CD4-positive, alpha-beta T cell treated with Interleukin-4 for 1 hour (primary cell): Measurements from ENCODE around the gene ATN1.
A peak's percentile ranks its signal among the peaks of the same experiment; 100 is the strongest.

Experiments
- DNase-seq, 2 donors: peaks; one replicate each; pipeline ENCODE4 v3.0.0-alpha.2; 2020 to 2022

ATN1 gene

DNA sequence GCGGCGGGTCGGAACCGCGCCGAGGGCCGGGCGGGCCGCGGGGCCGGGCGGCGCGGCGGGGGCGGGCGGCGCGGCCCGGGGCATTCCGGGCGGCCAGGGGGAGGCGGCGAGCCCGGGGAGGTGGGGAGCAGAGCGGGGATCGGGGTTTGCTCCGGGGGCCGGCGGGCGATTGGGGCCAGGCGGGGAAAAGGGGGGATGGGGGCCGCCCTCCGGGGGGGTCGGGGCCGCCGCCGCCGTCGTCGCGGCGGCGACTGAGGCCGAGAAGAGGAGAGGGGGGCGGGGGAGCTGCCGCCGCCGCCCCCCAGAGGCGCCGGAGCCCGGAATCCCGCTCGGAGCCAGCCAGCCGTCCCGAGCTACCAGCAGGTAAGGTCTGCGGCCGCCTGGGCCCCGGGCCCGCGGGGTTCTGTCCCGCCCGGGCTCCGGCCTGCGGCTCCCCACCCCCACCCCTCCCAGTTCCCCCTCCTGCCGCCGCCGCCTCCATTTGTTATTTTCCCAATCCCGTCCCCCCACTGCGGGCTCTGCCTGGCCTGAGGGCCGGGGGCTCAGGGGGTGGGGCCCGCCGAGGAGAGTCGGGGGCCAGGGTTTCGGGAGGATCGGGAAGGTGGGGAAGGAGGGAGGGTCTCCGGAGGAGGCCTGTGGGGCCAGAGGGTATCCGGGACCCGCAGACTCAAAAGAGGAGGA lies 403 bp downstream of the ATN1 start:
- no peak for DNase-seq

- DNase-seq: no peak
Measured at GRCh38 chr12:6928703-6929407, 1.1 kb downstream of the ATN1 start.

GRCh38 chr12:6929466-6930452 lies 2.0 kb downstream of the ATN1 start:
- no peak for DNase-seq

DNA sequence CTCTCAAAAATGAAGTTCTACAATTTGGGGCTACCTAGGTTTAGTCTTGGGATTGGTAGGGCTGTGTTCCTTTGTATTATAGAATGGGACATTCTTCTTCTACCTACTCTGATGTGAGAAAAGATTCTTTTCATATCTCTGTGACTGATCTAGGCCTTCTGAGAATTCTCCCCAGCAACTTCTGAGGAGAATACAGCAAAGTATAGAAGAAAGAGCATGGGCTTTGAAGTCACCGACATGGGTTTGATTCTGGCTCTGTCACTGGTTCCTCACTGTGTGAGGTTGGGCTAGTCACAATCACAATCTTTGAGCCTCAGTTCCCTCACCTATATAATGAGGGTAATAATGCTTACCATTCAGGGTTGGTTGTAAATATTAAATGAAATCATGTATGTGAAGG lies 5.0 kb downstream of the ATN1 start:
- DNase-seq: no peak

DNA sequence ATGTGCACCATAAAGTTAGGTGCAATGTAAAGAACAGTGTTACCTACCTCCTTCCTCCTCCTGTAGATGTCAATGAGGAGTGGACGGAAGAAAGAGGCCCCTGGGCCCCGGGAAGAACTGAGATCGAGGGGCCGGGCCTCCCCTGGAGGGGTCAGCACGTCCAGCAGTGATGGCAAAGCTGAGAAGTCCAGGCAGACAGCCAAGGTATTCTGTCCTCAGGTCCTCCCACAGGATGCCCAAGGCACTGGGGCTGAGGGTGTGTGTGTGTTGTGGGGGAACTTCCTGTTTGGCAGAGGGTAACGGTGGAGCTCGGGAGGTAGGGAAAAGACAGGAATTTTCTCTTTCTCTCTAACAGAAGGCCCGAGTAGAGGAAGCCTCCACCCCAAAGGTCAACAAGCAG lies 6.4 kb downstream of the ATN1 start:
- DNase-seq: no peak

GRCh38 chr12:6935371-6936193 lies 7.8 kb downstream of the ATN1 start:
- no peak for DNase-seq

DNA sequence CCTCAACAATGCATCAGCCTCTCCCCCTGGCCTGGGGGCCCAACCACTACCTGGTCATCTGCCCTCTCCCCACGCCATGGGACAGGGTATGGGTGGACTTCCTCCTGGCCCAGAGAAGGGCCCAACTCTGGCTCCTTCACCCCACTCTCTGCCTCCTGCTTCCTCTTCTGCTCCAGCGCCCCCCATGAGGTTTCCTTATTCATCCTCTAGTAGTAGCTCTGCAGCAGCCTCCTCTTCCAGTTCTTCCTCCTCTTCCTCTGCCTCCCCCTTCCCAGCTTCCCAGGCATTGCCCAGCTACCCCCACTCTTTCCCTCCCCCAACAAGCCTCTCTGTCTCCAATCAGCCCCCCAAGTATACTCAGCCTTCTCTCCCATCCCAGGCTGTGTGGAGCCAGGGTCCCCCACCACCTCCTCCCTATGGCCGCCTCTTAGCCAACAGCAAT lies 8.5 kb downstream of the ATN1 start:
- no peak for DNase-seq

DNA sequence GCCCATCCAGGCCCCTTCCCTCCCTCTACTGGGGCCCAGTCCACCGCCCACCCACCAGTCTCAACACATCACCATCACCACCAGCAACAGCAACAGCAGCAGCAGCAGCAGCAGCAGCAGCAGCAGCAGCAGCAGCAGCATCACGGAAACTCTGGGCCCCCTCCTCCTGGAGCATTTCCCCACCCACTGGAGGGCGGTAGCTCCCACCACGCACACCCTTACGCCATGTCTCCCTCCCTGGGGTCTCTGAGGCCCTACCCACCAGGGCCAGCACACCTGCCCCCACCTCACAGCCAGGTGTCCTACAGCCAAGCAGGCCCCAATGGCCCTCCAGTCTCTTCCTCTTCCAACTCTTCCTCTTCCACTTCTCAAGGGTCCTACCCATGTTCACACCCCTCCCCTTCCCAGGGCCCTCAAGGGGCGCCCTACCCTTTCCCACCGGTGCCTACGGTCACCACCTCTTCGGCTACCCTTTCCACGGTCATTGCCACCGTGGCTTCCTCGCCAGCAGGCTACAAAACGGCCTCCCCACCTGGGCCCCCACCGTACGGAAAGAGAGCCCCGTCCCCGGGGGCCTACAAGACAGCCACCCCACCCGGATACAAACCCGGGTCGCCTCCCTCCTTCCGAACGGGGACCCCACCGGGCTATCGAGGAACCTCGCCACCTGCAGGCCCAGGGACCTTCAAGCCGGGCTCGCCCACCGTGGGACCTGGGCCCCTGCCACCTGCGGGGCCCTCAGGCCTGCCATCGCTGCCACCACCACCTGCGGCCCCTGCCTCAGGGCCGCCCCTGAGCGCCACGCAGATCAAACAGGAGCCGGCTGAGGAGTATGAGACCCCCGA lies 9.1 kb downstream of the ATN1 start:
- DNase-seq: peak in 1 of 2 donors; percentile 59

DNA sequence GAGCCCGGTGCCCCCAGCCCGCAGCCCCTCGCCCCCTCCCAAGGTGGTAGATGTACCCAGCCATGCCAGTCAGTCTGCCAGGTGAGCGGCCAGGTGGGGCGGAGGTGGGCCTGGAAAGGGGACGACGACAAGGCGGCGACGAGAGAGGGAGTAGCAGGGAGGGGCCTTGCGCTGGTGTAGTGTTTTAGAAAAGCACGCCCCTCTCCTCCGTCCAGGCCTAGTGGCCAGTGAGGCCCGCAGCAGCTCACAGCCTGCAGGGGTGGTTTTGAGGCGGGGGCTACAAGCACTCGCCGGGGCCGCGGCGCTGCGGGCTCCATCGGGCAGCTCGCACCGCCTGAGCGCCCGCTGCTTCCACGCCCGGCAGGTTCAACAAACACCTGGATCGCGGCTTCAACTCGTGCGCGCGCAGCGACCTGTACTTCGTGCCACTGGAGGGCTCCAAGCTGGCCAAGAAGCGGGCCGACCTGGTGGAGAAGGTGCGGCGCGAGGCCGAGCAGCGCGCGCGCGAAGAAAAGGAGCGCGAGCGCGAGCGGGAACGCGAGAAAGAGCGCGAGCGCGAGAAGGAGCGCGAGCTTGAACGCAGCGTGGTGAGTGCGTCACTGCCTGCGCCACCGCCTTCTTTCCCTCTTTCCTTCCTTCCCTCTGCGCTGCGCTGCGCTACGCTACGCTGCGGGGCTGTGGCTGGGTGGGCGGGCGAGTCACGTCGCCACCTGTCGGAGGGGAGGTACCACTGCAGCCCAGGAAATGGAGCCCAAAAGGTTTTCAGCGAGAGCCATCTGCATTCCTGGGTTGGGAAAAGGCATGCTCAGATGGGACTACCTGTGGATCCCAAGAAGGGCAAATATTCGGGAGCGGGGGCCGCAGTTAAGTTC lies 10.0 kb downstream of the ATN1 start:
- peak; percentile 96 for DNase-seq

GRCh38 chr12:6938353-6939190 lies 10.8 kb downstream of the ATN1 start:
- DNase-seq: no peak

- DNase-seq: no peak
Measured at GRCh38 chr12:6939191-6939540, 11.4 kb downstream of the ATN1 start.

DNA sequence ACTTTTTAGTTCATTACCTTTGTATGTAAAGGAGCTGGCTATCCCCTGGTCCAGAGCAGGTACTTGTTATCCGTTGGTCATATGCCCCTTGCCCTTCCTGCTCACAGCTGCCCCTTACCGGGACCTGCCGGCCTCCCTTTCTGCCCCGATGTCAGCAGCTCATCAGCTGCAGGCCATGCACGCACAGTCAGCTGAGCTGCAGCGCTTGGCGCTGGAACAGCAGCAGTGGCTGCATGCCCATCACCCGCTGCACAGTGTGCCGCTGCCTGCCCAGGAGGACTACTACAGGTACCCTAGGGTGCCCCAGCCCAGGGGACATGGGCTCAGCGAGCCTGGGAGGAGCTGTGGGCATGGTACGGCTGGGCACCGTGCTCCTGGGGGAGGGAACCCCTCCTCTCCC lies 13.5 kb downstream of the ATN1 start:
- DNase-seq: no peak

DNA sequence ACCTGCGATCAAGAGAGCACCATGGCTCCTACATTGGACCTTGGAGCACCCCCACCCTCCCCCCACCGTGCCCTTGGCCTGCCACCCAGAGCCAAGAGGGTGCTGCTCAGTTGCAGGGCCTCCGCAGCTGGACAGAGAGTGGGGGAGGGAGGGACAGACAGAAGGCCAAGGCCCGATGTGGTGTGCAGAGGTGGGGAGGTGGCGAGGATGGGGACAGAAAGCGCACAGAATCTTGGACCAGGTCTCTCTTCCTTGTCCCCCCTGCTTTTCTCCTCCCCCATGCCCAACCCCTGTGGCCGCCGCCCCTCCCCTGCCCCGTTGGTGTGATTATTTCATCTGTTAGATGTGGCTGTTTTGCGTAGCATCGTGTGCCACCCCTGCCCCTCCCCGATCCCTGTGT lies 14.0 kb downstream of the ATN1 start:
- DNase-seq: no peak

DNA sequence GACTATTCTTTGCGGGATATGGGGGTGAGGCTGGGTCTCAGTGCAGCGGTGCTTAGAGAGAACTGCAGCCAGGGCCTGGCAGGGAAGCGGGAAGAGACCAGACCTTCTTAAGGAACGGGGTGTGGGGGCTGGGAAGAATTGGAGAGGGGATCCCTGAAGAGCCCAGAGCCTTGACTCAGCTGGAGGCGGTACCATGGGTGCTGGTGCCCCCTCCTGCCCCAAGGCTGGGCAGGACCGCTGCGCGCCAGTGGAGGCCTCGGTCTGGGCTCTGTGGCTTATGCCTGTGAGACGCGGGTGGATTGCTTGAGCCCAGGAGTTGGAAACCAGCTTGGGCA lies 14.5 kb downstream of the ATN1 start:
- no peak for DNase-seq

DNA sequence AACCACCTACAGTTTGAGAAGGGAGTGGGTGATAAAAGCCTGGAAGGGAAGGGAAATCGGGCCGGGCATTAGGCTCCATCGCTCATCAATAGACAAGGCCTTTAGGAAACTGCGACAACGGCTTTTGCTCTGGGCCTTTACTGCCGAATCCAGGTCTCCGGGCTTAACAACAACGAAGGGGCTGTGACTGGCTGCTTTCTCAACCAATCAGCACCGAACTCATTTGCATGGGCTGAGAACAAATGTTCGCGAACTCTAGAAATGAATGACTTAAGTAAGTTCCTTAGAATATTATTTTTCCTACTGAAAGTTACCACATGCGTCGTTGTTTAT lies 15.6 kb downstream of the ATN1 start:
- peak; percentile 93 to 94 for DNase-seq

DNA sequence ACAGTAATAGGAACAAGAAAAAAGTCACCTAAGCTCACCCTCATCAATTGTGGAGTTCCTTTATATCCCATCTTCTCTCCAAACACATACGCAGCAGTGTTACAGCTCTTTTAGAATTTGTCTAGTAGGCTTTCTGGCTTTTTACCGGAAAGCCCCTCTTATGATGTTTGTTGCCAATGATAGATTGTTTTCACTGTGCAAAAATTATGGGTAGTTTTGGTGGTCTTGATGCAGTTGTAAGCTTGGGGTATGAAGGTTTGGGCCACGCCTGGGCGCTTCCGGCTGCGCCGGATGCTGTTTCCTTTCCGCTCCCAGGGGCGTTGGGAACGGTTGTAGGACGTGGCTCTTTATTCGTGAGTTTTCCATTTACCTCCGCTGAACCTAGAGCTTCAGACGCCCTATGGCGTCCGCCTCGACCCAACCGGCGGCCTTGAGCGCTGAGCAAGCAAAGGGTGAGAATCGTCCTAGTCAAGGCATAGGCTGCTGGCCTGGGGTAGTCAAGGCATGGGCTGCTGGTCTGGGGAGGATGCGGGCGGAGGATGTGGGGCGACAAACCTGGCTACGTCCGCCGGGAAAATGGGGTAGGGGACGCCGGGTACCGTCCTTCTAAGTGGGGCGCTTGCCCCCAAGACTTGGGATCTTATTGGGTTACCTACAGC lies 16.1 kb downstream of the ATN1 start, which contains the start of the genes C12orf57 and RNU7-1:
TSS of gene C12orf57 (plus strand) at position 301 of the 659 bp plus-strand sequence. CDS start at position 401, 100 bp downstream.
TSS of gene RNU7-1 (plus strand) at position 95 of the 659 bp plus-strand sequence.
- DNase-seq: peak; percentile 90 to 92

DNA sequence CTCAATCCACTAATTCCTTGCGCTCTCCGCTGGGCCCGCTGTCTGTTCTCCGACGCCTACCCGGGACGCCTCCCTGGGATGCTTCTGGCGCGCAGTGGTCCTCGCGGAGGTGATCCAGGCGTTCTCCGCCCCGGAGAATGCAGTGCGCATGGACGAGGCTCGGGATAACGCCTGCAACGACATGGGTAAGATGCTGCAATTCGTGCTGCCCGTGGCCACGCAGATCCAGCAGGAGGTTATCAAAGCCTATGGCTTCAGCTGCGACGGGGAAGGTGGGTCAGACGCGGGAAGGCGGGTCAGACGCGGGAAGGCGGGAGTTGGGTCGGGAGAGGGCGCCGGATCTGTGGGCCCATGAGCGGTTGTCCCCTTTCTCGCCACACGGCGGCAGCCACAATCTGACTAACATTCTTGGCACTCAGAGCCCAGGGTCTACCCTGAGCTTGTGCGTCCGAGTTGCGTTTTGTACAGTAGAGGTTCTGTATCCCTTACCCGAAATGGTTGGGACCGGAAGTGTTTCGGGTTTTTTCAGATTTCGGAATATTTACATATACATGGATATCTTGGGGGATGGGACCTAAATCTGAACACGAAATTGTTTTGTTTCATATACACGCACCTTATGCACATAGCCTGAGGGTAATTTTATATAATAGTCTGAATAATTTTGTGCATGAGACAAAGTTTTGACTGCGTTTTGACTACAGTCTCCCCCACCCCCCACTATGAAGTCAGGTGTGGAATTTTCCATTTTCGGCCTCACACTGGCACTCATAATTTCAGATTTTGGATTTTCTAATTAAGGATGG lies 16.8 kb downstream of the ATN1 start:
- peak; percentile 90 for DNase-seq

DNA sequence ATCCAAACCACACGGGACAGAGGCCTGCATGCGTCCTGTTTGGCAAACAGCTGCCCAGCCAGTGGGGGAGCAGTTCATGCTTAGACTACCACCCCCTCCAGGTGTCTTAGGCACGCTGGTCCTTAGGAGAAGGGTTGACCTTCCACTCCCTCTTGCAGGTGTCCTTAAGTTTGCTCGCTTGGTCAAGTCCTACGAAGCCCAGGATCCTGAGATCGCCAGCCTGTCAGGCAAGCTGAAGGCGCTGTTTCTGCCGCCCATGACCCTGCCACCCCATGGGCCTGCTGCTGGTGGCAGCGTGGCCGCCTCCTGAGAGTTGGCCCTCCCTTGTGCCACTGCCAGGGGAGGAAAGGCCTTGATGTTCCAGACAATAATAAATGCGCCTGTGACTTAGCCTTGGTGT lies 17.9 kb downstream of the ATN1 start:
- no peak for DNase-seq
